GM18870 (cell line): ENCODE data around the gene PRDM15.

Experiments used
- ATAC-seq: cut with Tn5 transposase; IDR thresholded peaks from one replicate; pipeline ENCODE4 v1.9.1; 2021; ENCODE audit warnings: moderate library complexity; ENCODE audit not compliant: unreplicated experiment

PRDM15 gene

DNA sequence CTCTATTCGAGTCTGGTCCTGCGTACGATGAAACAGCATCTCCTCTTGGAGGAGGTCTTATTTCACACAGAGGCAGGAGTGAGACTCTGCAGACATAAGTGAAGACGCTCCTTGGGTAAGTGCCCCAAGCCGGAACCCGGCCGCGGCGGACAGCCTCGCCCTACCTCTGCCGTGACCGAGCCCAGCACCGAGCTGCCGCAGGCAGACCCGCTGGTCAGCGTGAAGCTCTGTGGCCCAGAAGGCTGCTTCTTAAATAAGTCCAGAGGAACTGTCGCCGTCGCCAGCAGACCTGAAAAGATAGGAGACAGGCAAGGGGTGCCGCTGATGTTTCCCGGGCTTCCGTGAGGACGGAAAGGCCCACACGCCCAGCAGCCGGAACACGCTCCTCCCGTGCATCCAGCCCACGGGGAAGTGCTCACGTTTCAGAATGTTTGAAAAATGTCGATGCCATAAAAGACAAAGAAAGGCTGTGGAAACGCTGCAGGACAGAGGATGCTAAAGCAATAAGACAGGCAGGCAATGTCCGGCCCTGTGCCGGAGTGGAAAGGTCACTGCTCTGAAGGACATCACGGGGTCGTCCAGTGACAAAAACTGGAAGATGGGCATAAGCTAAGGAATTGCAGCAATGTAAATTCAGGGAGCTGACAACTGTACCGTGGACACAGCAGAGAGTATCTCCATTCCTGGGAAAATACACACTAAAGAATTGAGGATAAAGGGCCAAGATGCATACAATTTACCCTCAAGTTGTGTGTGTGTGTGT, 28.5 kb upstream of the PRDM15 start:
- no peak for ATAC-seq

DNA sequence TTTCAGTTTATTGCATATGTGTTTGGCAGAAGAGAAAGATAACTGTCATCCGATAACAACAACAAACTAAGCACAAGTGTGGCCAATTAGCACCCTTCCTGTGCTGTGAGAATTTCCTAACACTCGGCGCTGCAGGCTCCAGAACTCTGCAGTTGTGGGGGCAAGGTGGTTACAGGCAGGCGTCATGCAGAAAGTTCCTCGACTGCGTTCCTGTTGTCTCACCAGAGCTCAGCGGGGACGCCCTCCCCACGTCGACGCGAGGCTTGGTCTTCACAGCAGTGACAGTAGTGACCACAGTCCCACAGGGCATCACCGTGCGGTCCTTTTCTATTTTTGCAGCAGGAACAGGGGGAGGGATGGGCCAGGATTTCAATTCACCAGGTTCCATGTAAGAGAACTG, 27.6 kb upstream of the PRDM15 start:
- ATAC-seq: no peak

DNA sequence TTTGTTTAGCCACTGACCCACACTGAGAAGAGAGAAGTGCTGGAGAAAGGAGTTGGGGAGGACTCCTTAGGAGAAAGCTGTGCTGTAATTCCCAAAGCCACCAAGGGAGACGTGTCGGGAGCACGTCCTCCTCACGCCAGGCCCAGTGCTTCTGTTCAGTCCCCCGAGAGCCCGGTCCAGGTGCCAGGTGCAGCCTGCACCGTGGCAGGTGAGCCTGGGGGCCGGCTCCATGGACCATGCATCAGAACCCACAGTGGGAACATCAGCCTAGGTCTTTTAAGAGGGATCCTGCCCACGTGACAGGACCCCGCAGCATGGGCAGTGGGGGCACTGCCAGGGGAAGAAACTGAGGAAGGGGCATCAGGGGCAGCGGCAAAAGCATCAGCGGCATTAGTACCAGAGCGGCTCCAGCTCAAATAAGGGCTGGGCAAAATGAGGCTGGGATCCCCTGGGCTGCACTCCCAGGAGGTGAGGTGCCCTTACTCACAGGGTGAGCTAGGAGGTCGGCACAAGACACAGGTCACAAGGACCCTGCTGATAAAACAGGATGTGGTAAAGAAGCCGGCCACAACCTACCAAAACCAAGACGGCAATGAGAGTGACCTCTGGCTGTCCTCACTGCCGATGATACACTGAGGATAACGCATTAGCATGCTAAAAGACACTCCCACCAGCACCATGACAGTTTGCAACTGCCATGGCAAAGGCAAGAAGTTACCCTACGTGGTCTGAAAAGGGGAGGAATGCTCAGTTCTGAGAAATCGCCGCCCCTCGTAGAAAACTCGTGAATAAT, 24.6 kb upstream of the PRDM15 start:
- ATAC-seq: no peak

DNA sequence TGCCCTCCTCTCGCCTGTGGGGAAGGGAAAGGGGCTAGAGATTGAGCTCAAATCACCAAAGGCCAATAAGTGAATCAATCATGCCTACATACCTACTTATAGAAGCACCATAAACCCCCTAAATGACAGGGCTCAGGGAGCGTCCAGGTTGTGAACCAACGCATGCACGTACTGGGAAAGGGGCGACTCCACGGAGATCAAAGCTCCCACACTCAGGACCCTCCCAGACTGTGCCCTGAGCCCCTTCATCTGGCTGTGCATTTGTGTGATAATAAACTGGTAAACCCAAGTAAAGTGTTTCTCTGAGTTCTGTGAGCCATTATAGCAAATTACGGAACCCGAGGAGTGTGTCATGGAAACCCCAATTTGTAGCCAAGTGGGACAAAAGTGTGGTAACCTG, 23.8 kb upstream of the PRDM15 start:
- ATAC-seq: no peak

DNA sequence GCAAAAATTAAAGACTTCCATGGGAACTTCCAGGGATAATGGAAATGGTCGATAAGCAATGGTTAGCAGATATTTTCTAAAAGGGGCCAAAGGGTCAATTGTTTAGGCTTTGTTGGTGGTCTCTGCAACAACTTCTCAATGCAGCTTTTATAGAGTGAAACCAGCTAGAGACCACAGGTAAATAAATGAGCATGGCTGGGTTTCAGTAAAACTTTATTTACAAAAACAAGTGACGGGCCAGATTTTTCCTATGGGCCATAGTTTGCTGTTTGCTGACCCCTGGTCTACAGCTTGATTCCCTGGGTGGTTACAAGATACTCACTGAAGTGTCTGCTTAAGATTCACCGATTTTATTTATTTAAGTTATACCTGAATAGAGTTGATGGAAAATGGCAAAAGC, 22.6 kb upstream of the PRDM15 start:
- no peak for ATAC-seq

DNA sequence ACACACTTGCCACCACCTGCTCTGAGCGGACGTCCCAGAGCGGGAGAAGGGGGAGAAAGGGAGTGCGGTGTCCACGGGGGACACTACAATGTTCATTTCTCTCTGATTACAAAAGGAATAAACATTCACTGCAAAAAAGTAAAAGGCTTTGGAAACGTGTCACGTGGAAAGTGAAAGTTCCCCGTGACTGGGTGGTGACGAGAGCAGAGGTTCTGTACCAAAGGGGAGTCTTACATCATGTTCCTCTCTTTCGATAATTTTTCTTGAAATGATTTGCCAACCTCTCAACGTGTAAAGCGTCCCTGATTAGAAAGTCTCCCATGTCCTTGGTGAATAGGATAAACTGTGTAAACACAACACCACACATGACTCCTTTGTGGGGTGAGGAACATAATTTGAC, 22.0 kb upstream of the PRDM15 start:
- no peak for ATAC-seq

DNA sequence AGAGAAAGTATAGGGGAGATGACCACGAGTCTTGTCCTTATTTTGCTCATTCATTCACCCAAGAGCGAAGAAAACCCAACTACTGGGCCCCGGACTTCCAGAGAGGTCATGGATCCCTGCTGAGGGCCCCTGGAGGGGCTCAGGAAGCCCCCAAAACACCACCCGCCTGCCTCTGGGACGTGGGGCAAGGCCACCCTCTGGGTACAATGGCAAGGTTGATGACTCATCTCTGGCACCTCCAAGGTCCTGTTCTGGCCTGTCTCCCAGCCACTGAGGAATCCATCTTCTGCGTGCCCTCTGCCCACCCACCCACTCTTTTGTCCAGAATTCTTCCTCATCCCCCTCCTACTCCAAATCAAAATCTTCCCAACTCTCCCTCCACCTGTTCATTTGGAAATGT, 21.3 kb upstream of the PRDM15 start:
- no peak for ATAC-seq

DNA sequence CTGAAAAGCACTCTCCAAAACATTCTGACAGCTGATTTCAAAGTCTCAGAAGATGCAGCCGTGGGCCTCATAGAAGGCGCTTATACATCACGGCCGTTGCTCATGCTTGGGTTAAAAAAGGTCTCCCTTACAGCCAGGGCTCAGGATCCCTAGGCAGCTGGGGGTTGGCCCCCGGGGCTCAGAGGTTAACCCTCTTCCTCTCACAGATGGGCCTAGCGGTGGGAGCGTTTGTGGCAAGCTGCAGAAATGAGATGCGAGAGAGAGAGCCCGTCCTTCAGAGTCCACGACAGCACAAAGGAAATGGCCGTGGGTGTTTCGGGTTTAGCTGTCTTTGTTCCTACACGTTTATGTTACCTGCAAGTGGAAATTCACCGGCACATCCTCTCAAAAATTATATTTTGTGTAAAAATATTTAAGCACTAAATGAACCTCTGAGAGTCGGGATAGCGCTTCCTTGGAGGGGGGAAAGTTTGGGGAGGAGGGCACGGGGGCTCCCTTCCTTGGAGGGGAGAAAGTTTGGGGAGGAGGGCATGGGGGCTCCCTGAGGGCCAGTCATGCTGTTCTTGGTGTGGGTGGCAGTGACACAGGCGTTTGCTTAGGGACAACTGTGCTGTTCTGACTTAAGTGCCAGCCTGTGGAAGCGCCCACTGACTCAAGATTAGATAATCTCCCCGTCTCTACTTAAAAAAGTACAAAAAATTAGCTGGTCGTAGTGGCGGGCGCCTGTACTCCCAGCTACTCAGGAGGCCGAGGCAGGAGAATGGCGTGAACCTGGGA, 20.5 kb upstream of the PRDM15 start:
- ATAC-seq: no peak

DNA sequence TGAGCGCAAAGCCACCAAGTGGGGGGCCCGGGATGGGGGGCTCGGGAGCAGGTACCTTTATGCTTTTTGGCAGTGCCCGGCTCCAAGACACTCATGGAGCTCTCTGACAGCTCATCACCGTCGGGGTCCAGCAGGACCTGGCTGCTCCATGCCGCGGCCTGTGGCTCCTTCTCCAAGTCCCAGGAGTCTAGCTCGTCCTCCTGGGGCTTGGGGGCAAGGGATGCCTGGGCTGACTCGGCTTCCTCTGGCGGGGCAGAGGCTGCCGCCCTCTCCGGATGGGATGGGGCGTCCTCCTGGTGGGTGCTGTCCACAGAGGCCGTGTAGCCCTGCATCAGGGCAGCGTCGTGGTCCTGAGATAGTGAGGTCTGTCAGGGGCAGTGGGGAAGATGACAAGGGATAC, 19.9 kb upstream of the PRDM15 start:
- ATAC-seq: no peak

DNA sequence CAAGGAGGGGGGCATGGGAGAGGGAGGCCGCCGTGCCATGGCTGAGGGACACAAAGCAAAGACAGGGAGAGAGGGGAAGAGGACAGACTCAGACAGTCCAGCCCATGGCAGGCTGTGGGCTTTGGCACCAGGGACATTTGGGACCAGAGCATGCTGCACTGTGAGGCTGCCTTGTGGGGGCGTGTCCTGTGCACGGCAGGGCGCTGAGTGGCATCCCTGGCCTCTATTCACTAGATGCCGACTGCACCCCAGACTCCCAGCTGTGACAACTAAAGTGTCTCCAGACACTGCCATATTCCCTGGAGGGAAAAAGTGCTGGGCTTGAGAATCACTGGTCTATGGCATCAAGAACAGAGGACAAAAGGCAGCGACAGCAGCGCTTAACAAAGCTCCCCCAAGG, 18.6 kb upstream of the PRDM15 start:
- ATAC-seq: no peak

DNA sequence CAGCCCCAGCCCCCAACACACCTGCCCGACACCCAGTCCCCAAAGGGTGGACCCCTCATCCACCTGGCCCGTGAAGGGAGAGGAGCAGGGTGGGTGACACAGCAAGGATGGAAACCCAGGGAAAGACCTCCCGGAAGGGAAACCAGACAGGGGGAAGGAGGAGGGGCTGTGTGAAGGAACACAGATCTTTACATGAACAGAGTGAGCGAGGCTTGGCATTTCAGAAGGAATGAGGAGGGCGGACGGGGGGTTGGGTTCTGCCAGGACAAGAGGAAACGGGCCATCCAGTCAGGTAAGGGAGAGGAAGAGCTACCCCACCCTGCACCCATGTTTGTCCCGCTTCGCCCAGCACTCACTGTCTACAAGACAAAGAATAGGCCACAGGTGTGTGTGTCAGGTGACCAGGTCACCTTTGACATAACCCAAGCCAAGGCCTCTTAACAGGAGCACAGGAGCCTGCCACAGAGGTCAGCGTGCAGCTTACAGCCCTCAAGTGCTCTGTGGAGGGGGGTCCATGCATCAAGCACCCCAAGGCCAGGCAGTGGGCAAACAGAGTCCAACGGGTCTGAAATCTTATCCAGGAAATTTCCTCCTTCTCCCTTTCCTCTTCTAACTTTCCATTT, 18.0 kb upstream of the PRDM15 start:
- no peak for ATAC-seq

DNA sequence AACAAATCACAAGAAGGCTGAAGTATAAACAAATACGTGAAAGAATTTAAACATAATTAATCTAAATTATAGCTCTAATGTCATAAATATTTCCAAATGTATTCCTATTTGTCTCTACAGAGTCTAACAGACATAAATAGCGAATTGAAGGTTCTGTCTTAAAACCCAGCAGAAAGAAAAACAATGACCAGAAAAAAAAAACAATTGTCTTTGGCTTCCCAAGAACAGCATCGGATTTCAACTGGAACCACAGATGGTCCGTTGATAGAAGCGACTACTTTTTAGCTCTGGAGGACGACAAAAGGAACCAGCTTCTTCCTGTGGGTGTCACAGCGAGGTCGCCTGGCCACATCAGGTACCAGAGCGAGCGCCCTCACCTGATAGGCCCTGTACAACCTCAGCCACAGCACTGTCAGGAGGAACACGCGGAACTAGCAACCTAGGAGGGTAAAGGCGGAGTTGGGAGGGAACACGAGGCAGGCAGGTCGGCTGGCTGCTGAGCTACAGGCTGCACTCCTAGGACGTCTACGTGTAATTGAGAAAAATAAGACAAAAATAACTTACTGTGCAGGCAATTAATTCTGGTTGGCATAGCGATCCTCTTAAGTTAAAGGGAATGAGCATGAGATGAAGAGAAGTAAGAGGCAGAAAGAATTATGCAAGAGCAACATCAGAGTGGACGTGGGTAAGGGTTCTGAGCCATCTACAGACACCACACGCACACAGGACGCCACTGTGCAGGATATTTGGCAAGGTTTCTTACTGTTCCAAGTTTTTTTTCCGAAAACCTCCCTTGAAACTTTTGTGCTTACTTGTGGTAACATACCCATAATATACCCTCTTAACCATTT, 16.7 kb upstream of the PRDM15 start:
- no peak for ATAC-seq

DNA sequence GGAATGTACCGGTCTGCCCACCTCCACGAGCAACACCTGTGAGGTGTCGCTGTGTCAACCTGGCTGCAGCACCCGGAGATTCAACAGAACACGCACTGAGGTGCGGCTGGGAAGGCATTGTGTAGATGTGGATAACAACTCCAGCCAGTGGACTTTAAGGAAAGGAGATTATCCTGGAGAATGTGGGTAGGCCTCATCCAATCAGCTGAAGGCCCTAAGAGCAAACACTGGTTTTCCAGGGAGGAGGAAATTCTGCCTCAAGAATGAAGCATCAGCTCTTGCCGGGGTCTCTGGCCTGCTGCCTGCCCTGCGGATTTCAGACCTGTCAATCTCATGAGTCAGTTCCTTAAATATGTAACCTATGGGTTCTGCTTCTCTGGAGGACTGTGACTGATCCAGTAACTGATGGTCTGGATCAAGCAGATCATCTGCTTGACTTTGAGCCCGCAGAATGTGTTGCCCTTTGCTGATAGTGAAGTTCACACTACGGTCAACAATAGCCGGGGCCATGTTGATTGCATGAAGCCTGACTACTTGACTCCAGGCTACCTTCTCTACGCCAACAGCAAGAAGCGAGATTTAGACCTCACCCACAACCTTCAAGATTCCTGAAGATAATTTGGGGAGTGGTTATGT, 15.9 kb upstream of the PRDM15 start:
- ATAC-seq: no peak

DNA sequence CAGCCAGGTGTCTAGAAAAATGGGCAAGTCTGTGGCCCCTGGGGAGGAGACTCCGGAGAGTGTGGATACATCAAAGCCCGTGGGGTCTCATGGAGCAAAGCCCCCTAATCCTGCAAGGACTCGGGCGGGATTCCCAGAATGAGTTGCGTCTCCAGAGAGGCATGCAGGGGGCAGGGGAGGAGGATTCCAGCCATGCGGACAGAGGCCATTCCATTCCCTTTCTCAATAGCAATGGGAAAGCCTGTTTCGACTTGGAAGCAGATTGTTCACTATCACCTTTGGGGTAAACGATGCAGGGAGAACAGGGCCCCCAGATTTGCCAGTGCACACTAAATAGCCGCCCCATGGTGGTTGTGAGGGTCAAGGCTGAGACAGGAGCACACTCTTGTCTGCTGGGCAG, 15.4 kb upstream of the PRDM15 start:
- no peak for ATAC-seq

DNA sequence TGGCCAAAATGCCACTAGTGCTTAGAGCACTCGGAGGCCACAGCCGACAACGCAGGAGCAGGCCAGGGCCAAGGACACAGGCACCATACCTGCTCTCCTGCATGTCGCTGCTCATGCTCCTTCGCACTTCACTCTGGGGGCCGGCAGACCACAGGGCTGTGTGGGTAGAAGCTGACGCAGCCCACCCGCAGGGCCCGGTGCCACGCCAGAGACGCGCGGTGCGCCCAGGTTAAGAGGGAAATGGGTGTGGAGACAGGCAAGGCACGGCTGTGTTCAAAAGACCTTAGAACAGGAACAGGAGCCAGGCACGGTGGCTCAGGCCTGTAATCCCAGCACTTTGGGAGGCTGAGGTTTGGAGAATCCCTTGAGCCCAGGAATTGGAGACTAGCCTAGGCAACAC, 13.6 kb upstream of the PRDM15 start:
- ATAC-seq: no peak

DNA sequence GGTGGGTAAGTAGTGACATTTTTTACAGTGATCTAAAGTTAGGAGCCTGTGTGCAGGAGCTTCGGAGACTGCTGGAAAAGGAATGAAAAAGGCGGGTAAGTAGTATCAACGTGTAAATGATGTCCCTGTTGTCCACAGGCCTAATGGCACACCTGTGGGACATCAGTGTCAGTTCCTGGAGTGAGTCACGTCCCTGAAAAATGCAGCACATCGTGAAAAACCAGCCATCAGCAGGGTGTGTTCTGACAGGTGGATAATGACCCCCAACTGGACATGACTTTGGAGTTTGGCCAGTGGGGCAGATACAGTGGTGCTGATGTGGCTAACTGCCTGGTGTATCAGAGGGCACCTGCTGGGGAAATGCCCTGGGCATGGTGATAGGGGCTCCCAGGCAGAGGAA, 12.0 kb upstream of the PRDM15 start:
- ATAC-seq: no peak

DNA sequence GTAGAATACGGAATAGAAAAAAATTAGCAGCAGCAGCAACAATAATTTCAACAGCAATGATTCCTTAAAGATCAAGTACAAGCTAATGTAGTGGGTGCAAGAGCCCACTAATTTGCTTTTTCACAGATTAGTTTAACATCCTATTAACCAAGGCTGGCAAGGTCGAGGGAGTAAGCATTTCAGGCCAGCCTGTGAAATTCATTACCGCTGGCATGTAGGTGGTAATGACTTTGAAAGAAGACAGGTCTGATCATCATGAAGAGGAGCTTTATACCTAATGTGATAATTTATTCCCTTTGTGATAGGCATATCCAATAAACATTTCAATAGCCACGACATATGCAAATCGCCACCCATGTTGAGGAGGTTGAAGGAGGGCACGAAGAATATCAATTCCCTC, 11.2 kb upstream of the PRDM15 start:
- ATAC-seq: no peak

DNA sequence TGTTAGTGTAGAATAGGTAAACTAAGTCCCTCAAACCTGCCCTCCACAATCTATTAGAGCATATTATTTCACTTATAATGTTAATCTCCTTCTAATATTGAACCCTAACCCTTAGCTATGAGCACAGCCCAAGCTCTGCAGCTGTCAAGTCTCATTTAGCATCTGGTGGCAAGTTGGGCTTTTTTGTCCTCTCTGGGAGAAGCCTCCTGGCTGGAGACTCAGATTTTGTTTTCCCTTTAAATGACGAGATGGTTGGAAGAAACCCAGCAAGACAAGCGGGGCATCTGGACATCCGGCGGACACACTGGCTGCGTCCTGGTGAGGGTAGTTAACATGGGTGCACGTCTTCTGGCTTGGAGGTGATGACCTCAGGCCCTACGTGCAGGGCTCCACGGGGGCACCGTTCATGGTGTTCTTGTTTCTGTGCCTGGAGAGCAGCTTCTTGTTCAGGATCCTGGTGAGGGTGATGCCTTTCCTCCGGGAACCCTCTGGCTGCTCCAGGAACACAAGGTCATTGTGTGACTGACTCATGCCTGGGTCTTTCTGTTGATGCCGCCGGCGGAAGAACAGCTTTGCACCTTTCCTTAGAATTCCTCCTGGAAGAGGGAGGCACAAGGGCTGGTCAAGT, 9.7 kb upstream of the PRDM15 start:
- no peak for ATAC-seq

DNA sequence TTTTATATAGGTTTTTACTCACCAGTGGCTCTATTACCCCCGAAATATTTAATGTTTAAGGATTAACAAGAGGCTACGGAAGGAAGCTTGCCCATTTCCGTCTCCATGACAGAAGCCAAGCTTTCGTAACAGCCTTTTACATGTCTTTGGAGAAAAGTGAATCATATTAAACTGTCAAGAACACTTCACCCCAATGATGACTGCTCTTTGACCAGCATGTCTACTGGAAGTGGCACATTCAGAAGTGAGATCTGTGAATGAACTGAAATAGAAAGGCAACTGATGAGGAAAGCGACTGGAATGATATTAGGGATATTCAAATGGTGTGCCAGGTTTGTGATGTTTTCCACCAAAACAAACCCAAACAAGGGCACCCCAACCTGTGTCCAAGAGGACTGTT, 8.5 kb upstream of the PRDM15 start:
- ATAC-seq: no peak

DNA sequence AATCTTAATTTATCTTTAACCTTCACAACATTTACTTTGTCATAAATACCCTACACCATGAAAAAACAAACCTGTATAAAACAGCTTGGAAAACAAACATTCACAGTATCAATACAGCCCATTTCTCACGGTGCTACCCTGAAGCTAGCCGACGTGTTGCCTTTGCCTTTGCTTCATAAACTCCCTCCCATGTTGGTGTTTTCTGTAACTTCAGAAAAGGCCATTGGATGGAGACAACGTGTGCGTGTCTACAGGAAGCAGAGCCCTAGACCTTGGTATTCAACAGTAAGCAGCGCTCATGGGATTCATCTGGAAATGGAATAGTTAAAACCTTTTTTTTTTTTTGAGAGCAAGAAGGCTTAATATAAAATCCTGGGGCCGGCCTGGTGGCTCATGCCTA, 7.2 kb upstream of the PRDM15 start:
- no peak for ATAC-seq
